GM19395 (cell line): ENCODE results near the gene MTF2.
"Not testable (repeated sequence)": the region's sequence is repeated elsewhere in the genome, so short reads cannot be mapped to it uniquely, and the experiment has no call there.

Source experiments
- ATAC-seq: cut with Tn5 transposase; IDR thresholded peaks from one replicate; pipeline ENCODE4 v1.9.1; 2021; ENCODE audit warnings: mild to moderate bottlenecking, moderate library complexity; ENCODE audit not compliant: unreplicated experiment

Gene MTF2

DNA sequence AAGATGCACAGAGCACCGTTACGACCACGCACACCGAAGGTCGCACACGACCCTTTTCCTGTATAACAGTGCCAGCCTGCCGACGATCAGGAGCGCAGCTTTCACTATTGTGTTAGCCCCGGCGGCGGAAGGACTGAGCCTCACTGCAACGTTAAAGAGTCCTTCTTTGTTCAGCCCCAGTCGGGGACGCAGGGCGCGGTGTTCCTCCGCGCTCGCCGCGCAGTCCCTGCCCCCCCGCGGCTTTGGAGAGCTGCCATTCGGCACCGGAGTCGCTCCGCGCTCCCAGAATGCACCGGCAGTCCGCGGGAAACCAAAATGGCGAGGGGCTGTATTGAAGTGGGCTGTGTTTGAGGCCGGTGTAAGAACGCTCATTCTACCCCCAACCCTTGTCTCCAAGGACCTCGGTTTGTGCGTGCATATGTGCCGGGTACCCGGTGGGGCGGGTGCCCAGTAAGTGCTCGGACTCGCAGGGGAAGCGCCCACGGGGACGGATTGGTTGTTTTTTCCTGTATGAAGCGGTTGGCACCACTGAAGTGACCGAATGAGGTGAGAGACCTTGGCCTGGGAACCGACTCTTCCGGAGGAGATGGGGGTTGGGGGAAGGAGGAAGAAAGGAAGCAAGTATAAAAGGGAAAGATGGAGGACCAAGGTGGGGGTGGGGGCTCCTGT is at the start of gene MTF2:
MTF2 (plus strand) TSS at position 298 of the 669 bp plus-strand sequence; CDS start at position 542, 244 bp downstream.
- ATAC-seq: peak; percentile 84

DNA sequence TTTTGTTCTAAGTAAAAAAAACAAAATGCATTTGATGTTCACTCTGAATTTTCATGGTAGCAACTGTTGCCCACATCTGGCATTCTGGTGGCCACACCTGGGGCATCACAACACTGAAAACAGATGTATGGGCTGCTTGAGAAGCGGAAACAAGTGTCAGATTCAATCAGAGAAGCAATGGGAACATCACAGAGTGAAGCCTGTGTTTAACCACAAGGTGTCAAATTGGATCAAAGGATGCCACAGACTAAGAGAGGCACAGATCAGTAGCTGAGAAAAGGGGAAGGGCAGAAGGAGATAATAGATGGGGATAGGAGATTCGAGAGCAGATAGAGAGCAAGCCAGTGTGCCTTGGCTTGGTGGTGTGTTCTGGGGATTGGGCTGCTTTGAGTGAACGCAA is 49.8 kb upstream of the MTF2 start:
- ATAC-seq: no peak

DNA sequence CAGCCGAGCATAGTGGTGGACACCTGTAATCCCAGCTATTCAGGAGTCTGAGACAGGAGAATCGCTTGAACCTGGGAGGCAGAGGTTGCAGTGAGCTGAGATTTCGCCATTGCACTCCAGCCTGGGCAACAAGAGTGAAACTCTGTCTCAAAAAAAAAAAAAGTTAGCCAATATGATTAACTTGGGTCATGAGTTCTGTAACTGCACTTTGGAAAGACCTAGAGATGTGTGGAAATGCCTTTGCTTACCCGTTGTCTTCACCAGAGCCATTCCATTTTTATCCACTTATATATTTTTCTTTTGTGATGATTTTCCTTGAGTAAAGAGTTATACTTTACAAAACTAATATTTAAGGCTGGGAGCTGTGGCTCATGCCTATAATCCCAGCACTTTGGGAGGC is 48.9 kb upstream of the MTF2 start:
- not testable (repeated sequence) for ATAC-seq

DNA sequence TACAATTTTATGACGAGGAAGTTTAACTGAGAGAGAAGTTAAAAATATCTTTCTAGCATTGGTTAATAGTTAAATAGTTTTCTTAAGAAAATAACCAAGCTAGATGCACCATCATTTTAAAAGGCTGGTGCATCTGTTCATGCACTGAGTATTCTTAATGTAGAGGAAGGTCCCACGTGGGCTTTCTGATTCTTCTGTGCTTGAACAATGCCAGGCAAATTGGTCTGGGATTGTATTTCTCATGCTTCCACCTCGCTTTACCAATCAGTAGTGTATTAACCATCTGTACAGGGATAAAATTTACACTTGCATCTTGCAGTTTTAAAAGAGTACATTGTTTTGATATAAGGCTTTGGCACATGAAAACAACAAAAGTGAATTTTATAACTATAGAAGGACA is 47.4 kb upstream of the MTF2 start:
- ATAC-seq: no peak

GRCh38 chr1:93033029-93033428 is 46.1 kb upstream of the MTF2 start:
- no peak for ATAC-seq

- peak; percentile 95 for ATAC-seq
Observed at GRCh38 chr1:93033785-93034184, 45.3 kb upstream of the MTF2 start.

DNA sequence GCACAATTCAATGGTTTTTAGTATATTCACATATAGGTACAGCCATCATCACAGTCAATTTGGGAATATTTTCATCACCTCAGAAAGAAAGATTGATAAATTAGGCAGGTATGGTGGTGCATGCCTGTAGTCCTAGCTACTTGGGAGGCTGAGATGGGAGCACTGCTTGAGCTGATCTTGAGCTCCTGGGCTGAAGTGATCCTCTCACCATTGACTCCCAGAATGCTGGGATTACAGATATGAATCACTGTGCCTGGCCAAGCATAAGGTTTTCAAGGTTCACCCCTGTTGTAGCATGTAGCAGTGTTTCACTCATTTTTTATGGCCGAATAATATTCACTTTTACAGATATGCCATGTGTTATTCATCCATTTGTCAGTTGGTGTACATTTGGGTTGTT is 44.7 kb upstream of the MTF2 start:
- ATAC-seq: no peak

DNA sequence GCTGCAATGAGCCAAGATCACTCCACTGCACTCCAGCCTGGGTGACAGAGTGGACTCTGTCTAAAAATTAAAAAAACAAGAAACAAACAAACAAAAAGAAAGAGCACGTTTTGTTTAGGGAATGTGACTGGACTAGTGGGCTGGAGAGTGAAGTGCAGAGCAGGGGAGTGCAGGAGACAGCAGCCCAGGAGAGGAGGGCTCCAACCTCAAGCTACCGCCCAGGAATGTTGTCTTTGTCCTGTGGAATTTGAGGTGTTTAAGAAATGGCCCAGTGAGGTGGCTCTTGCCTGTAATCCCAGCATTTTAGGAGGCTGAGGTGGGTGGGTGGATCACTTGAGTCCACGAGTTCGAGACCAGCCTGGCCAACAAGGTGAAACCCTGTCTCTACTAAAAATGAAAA is 42.4 kb upstream of the MTF2 start:
- ATAC-seq: no peak

DNA sequence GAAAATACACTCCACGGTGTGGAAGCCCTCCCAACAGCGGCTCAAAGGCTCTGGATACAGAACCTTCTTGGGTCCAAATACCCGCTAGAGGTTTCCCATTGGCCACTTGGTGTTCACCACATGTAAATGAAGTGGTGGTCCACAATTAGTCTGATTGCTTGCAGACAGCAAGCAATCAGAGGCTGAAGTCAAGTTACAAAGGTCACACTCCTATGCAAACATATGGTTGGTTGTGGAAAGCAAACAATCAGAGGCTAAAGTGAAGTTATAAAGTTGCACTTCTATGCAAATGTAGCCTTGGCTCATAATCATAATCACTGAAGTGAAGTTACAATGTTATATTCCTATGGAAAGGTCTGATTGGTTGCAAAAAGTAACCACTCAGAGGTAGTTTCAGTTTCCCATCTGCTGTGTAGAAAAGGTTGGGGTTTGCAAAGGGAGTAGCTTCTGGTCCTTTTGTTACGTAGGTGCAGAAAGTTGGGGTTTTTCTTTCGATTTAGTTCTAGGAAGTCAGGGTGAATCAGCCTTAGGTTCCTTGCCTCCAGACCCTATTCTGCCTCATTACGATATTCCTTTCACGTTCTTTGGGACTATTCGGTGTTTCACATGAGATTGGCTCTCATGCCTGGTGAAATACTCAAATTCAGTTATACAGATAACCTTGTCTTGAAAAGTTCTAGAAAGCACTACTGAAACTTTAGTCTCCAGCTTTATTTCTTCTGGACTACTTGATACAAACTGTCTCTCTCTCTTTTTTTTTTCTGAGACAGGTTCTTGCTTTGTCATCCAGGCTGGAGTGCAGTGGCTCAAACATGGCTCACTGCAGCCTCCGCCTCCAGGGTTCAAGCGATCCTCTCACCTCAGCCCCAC is 36.7 kb upstream of the MTF2 start:
- ATAC-seq: peak; percentile 98

DNA sequence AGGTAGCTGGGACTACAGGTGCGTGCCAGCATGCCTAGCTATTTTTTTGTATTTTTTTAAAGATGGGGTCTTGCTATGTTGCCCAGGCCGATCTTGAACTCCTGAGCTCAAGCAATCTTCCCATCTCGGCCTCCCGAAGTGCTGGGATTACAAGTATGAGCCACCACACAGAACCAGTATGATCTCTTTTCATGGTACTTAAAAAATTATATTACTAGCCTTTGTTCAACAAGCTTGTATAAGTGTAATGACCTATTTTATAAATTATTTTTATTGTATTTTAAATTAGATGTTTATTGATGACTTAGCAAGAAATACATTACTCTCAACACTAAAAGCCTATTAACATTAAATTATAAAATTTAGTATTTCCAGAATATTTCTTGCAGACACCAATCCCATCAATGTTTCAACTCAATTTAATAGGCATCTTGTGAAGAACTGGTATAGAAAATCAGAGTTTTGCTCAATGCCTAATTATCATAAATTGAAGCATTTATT is 36.0 kb upstream of the MTF2 start:
- no peak for ATAC-seq

GRCh38 chr1:93047618-93048017 is 31.5 kb upstream of the MTF2 start:
- no peak for ATAC-seq

DNA sequence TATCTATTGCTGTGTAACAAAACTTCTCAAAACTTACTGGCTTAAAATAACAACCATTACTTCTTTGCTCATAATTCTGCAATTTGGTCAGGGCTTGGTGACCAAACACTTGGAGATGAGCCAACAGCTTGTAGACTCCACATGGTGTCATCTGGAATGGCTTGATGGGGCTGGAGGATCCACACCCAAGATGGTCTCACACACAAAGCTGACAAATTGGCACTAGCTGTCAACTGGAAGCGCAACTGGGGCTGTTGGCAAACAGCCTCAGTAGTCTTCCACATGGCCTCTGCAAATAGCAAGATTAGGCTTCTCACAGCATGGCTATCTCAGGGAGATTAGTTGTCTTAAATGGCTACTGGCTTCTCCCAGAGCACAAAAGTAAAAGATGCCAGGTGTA is 27.1 kb upstream of the MTF2 start:
- no peak for ATAC-seq

DNA sequence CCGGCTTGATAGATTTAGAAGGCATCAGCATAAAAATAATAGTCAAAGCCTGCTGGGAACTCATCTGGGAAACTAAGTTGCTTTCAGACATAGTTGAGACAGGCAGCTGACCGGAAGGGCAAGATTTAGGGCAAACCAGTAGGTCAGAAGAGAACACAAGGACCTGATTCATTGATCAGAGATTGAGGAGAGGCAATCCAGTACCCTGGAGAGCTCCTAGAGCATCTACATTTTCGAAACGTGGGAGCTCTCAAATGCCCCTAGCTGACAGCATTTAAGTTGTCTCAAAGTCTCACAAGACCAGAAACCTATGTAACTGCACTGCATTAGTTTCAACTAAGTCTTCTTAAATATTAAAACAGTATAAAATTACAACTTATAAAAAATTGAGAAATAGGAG is 22.9 kb upstream of the MTF2 start:
- ATAC-seq: no peak

DNA sequence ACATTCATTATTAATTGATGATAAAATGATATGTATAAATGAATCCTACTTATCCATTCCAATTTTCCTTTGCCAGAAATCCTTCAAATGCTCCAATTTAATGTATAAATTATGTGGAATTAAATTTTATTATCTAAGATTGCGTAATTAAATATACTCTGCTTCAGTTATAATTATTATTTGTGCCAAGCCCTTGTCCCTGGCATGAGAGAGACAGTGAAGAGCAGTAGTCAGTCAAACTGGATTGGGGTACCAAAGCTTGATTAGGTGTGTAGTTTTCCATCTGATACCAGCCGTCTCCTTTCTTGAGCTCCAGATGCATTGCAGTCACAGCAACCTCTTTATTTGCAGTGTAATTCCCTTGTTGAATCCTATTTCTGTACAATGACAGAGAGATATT is 22.4 kb upstream of the MTF2 start:
- ATAC-seq: no peak

DNA sequence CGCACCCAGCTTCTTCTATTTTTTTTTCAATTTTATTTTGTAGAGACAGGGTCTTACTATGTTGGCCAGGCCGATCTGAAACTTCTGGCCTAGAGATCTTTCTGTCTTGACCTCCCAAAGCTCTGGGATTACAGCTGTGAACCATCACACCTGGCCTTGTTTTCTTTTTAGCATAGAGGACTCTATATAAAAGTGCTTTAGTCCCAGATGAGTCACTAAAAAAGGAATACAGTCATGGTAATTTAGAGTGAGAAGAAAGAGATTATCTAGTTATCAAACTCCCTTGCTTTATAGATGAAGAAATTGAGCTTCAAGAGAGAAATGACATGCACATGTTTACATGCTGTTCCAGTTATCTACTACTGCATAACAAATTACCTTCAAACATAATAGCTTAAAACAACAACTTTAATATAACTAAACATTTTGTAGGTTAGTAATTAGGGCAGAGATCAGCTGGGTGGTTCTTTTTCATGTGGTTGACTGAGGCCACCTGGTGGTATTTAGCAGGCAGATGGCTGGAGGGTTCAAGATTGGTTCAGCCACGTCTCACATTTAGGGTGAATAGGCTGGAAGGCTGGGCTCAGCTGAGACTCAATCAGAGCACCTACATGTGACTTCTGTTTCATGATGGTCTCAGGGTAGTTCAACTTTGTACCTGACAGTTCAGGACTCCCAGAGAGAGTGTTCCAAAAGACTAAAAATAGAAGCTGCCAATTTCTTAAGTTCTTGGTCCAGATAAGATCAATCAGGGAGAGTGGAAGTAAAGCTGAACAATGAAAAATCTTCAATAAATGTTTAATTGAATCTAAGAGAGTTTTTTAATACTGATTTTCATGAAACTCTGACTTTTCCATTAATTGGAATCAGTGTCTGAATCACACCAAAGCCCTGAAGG is 16.9 kb upstream of the MTF2 start:
- peak; percentile 68 for ATAC-seq

DNA sequence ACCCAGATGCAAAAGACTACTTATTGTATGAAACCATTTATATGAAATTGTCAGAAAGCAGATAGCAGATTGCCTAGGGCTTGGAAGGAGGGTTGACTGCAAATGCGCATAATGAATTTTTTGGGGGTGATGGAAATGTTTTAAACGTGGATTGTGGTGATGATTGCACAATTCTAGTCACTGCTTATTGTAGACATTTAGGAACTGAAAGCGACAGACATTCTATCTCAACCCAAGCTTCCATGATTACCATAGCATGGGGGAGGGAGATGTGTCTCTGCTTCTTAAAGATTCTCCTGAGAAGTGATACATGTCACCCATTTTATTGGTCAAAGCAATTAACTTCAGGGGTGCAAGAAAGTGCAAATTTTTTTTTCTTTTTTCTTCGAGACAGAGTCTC is 2.8 kb upstream of the MTF2 start:
- ATAC-seq: no peak

DNA sequence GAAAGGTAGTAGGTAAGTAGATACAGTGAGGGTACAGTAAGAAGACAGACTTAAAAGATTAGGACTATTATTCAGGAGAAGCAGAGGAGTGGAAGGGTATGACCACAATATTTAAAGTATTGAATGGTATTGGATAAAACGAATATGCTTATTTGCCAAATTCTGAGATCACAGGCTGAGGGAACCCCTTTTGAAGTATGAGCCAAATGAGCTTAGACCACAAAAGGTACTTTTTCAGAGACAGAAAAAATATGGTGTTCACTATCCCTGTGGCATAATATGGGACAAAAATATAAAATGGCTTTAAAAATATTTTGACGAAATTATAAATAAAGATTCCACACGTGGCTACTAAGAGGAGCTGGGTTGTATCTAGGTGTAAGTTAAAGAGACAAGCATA is 880 bp upstream of the MTF2 start:
- no peak for ATAC-seq

GRCh38 chr1:93078638-93078985 is 471 bp upstream of the MTF2 start:
- ATAC-seq: no peak

GRCh38 chr1:93079685-93080141 is 630 bp downstream of the MTF2 start:
- ATAC-seq: no peak

GRCh38 chr1:93080179-93080823 is 1.2 kb downstream of the MTF2 start:
- peak; percentile 69 for ATAC-seq

DNA sequence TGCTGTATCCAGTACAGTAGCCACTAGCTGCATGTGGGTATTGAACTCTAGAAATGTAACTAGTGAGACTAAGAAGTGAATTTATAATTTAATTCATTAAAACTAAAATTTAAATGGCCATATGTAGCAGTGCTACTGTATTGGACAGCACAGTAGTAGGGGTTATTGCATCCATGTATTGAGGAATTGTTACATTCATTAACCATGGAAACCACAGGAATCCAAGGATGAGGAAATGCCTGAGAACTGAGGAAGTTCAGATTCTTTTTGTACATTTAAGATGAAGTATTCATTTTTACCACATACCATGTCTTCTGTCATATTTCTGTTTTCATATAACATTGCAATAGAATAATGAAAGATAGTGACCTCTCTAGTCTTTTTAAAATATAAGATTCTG is 2.6 kb downstream of the MTF2 start:
- ATAC-seq: no peak
